Ishikawa (cell line): ENCODE results near the gene DEFB129.

Experiments
- CEBPB ChIP-seq: IDR thresholded peaks from 2 replicates; pipeline ENCODE4 v1.6.1; 2012
- CREB1 ChIP-seq: IDR thresholded peaks from 2 replicates; pipeline ENCODE4 v1.6.1; 2012; ENCODE audit warnings: low read depth
- EGR1 ChIP-seq: IDR thresholded peaks from 2 replicates; pipeline ENCODE4 v1.6.1; 2012
- EP300 ChIP-seq: IDR thresholded peaks from 2 replicates; pipeline ENCODE4 v1.6.1; 2012; ENCODE audit warnings: borderline replicate concordance
- FOXM1 ChIP-seq: IDR thresholded peaks from 2 replicates; pipeline ENCODE4 v1.6.1; 2012; ENCODE audit warnings: low read depth, borderline replicate concordance
- NFIC ChIP-seq: IDR thresholded peaks from 2 replicates; pipeline ENCODE4 v1.6.1; 2012
- RAD21 ChIP-seq: IDR thresholded peaks from 2 replicates; pipeline ENCODE4 v1.6.1; 2012; ENCODE audit warnings: low read depth
- REST ChIP-seq: IDR thresholded peaks from 2 replicates; pipeline ENCODE4 v1.6.1; 2012; ENCODE audit warnings: low read depth, mild to moderate bottlenecking
- TAF1 ChIP-seq: IDR thresholded peaks from 2 replicates; pipeline ENCODE4 v1.6.1; 2012; ENCODE audit warnings: low read depth, mild to moderate bottlenecking
- TCF12 ChIP-seq: IDR thresholded peaks from 2 replicates; pipeline ENCODE4 v1.6.1; 2012; ENCODE audit warnings: low read depth
- TEAD4 ChIP-seq: IDR thresholded peaks from 2 replicates; pipeline ENCODE4 v1.6.1; 2012
- USF1 ChIP-seq: IDR thresholded peaks from 2 replicates; pipeline ENCODE4 v1.6.1; 2012
- YY1 ChIP-seq: IDR thresholded peaks from 2 replicates; pipeline ENCODE4 v1.6.1; 2012; ENCODE audit warnings: low read depth
- ZBTB7A ChIP-seq: IDR thresholded peaks from 2 replicates; pipeline ENCODE4 v1.6.1; 2012; ENCODE audit warnings: low read depth
- TF ChIP-seq, protein P1 (sequence below): IDR thresholded peaks from 2 replicates; pipeline ENCODE4 v1.6.1; 2012

Gene DEFB129

DNA sequence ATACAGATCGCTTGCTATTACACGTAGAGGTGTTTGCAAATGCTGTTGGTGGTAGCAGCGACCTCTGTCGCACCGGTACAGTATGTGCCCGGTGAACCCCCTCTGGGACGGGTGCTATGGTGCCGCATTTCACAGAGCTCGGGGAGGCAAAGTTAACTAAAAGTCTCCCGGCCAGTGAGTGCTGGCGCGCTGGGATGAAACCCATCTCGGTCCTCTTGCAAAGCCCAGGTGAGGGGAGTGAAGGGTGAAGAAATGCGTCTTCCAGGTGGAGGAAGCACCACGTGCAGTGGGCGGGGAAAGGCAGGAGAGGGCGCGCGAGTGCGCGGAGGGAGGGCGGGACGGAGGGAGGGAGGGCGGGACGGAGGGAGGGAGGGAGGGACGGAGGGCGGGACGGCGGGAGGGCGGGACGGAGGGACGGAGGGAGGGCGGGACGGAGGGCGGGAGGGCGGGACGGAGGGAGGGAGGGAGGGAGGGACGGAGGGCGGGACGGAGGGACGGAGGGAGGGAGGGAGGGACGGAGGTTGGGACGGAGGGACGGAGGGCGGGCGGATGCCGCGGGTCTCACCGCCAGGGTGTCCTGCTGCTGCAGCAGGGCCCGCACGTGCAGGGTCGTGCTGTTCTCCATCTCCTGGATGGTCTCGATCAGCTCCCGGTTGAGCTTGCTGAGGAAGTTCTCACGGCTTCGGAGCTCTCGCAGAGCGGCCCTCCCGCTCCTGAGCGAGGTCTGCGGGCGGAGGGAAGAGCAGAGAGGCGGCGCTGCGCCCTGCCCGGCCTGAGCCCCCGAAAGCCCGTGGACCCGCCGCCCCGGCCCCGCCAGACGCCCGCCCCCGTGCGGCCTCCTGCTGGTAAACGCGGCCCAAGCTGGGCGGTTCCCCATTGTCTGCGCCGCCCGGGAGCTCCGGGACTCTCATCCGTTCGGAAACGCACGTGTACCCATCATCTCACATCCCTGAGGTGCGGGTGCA, 51.8 kb downstream of the DEFB129 start:
- TF ChIP-seq YY1 (no peak), FOXM1 (no peak), EGR1 (no peak), REST (no peak), USF1 (no peak), TCF12 (no peak), CEBPB (no peak), CREB1 (no peak), ZBTB7A (no peak), TEAD4 (no peak), NFIC (no peak), RAD21 (no peak), TAF1 (no peak), EP300 (no peak)
- TF ChIP-seq, protein P1, sequence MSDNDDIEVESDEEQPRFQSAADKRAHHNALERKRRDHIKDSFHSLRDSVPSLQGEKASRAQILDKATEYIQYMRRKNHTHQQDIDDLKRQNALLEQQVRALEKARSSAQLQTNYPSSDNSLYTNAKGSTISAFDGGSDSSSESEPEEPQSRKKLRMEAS, result no peak
